GM21367 (cell line): ENCODE results near the gene TPP1.

ENCODE experiments used
- ATAC-seq: cut with Tn5 transposase; IDR thresholded peaks from one replicate; pipeline ENCODE4 v1.9.1; 2021; ENCODE audit not compliant: unreplicated experiment

The TPP1 gene

DNA sequence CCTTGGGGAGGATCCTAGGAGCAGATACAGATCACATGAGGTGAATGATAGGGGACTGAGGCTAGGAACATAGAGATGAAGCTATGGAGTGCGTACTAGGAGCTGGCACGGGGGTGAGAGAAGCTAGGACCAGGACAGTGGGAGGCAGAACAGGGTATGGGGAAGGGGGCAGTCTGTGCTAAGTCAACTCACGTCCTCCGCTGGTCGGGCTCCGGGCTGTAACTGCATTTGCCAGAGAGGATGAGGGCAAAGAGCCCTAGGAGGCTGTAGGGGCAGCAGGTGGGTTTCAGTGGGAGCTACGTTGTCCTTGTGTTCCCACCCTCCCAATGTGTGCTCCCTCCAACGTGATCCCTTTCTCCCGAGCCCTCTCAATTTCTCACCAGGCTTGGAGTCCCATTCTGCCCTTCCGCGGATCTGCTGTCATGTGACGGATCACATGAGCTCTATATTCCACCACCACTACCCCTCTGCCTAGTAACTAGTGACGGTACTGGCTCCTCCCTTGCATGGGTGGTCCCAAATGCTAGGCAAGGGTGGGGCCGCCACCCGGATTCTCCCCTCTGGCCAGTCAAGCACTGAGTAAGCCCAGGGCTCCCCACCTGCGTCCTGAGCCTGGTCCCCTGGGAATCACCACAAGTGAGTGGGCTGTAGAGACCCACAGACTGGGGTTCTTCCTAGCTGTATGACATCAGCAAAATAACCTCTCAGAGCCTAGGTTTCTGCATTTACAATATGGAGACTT lies at the start of gene TPP1:
TPP1 (minus strand) TSS at position 419 of the 742 bp plus-strand sequence; CDS start at position 397, 22 bp downstream.
- peak; percentile 99 for ATAC-seq

DNA sequence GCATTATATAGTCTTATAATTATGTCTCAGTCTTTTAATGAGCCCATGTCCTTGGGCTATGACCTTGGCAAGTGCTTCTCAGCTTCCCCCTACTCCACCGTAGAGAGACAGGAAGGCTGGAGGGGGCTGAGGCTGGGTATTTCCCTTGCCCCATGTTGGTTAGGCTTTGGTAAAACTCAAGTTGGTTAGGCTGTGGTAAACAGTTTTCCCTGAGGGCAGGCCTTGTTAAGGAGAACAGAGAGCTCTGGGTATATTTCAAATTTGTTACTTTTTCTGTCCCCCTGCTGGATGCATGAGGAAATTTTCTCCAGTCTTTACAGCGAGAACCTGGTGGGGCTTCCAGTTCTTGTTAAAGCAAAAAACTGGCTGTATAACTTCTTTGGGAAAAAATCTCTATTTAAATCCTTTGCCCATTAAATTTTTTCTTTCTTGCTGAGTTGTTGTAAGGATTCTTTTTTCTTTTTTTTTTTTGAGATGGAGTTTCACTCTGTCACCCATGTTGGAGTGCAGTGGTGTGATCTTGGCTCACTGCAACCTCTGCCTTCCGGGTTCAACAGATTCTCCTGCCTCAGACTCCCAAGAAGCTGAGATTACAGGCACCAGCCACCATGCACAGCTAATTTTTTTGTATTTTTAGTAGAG lies 48.6 kb upstream of the TPP1 start:
- ATAC-seq, result no peak

DNA sequence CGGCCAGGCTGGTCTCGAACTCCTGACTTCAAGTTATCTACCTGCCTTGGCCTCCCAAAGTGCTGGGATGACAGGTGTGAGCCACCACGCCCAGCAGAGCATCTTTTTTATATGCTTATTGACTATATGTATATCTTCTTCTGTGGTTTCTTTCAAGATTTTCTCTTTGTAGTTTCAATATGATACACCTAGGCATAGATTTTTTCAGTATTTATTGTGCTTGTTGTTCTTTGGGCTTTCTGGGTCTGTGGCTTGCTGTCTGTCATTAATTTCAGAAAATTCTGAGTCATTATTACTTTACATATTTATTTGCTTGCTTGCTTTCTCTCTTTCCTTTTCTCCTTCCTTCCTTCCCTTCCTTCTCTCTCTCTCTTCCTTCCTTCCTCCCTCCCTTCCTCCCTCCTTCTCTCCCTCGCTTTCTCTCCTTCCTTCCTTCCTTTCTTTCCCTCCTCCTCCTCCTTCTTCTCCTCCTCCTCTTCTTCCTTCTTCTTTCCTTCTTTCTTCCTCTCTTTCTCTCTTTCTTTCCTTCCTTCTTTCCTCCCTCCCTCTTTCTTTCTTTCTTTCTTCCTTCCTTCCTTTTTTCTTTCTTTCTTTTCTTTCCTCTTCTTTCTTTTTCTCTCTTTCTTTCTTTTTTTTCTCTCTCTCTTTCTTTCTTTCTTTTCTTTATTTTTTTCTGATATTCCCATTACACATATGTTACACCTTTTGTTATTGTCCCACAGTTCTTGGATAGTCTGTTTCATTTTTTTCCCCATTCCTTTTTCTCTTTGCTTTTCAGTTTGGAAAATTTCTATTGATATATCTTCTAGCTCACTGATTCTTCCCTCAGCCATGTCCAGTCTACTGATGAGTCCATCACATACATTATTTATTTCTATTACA lies 47.3 kb upstream of the TPP1 start:
- no peak for ATAC-seq

DNA sequence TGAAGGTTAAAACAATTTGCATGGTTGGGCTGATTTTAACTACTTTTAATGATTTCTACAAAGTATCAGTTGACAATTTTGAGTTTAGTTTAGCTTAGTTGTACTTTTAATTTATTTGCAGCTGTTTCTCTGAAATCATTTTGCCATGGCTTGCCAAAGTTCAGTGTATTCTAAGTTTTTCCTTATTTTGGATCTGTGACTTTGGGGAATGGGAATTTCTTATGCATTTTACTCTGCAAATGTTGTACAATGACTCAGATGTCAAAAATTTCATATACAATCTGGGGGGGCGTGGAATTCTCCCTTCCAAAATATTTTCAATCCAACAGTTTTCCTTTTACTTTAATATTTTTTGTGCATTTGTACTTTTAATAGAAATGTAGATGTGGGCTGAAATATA lies 45.3 kb upstream of the TPP1 start:
- ATAC-seq, result no peak

DNA sequence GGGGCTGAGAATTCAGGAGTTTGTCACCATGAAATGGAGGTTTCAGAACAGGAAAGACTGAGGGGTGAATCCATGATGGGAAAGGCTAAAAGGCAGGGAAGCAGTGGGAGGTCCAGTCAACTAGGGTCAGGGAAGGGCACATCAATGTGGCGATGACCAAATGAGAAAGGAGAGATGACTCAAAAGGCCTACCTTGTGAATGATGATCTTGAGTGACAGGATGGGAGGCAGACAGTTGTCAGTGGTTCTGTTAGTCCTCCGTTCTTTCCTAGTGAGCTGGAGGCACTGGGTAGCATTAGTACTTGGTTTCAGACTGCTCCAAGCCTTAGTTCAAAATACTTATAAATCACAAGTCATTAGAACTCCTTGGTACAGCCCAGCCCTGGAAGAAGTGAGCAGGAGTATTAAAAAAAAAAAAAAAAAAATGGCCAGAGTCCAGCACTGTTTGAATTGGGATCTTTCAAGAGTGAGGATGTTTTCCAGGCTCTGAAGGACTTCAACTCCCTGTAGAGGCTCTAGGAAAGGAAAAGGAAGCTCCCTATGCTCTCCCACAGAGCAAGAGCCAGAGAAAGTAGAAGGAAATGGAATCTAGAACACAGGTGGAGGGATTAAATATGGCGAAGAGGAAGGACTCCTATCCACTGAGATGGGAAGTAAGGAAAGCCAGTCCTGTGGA lies 44.7 kb upstream of the TPP1 start:
- ATAC-seq, result no peak

DNA sequence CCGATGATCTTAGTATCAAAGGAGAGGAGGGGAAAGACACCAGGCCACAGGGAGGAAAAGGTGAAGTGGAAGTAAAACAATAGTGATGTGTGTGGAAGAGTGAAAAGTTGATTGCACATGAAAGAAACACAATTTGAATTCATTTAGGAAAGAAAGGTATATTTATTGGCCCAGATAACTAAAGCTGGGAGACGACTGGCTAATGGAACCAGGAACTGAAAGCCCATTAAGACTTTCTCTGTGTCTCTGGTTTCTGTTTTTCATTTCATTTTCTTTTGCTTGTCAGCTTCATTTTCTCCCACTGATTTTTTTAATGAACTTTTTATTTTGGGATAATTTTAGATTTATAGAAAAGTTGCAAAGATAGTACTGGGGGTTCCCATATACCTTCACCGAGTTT lies 41.5 kb upstream of the TPP1 start:
- no peak for ATAC-seq

DNA sequence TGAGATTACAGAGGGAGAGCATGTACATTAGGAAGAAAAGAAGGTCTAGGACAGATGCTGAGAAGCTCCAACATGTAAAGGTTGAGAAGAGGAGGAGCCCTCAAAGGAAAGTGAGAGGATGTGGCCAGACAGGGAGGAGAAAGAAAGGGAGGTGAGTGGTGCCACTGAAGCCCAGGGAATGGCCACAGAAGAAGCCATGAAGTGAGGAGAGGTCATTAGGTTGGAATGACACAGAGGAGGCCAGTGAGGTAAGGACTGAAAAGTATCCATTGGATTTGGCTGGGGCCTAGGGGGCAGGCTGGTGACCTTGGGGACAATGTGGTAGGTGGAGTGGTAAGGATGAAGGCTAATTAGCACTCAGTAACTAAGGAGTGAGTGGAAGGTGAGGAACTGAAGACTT lies 39.4 kb upstream of the TPP1 start:
- no peak for ATAC-seq

DNA sequence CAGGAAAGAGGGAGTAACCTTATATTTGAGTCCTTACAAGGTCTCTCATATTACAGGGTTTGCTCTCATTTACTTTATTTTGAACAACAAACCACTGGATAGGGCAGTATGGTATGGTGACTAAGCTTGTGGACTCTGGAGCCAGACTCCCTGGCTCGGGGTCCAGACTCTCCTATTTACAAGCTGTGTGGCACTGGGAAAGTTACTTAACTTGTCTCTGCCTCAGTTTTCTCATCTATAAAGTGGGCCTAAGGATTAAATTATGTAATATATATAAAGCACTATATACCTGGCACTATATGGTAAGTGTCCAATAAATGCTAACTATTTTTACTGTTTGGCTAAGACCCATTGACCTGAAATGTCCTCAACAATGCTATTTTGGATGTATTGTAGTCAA lies 38.1 kb upstream of the TPP1 start:
- no peak for ATAC-seq

DNA sequence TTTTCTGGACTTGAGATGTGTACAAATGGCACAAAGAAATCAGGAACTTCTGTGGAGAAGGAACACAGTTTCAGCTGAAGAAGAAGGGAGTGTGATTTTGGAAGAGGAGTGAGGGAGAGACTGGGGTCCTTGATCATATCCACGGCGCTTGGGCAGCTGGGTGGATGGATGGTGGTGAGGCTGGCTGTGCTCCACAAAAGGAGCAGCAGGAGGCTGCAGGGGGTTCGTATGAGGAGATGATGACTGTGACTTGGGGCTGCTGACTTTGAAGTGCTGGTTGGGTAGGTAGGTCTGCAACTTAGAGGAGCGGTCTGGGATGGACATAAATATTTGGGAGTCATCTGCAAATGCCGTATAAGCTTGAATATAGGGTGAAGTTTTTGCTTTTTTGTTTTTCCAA lies 37.7 kb upstream of the TPP1 start:
- ATAC-seq, result no peak

DNA sequence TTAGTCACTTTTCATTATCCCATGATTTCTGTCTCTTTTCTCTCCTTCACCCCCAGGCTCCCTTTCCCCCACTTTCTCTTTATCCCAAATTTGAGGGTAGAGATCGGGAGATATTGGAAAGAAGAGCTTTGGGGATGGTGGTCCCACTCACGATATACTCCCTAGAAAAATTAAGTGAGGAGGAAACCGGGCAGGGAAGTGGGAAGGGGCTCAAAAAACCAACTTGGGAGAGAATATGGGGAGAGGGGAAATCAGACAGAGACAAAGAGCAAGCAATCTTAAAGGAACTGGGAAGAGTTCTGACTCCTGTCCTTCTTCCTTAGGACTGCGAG lies 37.3 kb upstream of the TPP1 start:
- ATAC-seq, result no peak

DNA sequence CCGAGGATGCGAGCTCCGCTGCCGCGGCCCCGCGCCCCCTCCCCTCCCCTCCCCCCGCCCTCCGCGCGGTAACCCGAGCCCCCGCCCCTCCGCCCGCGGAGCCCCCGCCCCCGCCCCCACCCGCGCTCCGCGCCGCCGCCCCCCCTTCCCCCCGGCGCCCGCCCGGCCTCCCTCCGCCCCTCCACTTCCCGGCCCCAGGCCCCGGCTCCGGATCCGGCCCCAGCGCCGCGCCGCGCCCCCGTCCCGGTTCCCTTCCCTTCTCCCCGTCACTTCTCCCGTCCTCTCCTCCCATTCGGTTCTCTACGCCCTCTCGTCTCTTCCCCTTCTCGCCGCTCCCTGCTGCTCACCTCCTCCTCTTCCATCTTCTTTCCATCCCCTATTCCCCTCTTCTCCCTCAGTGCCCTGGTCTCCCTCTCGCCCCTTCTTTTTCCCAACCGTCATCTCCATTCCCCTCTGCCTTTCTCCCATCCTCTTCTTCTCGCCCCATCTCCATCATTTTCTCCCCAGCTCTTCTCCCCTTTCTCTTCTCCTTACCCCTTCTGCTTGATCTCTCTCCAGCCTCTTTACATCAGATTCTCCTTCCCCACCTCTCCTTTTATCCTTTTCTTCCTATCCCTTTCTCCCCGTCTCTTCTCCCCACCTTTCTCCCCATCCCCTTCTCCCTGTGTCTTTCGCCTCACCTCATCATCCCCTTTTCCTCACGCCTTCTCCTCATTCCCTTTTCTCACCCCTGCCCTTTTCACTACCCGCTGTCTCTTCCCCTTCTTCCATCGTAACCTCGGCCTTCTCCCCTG lies 36.8 kb upstream of the TPP1 start, which contains the start of gene DCHS1:
DCHS1 (minus strand) TSS at position 20 of the 794 bp plus-strand sequence. CDS start 14,196 bp downstream, outside the sequence.
- ATAC-seq, result no peak

DNA sequence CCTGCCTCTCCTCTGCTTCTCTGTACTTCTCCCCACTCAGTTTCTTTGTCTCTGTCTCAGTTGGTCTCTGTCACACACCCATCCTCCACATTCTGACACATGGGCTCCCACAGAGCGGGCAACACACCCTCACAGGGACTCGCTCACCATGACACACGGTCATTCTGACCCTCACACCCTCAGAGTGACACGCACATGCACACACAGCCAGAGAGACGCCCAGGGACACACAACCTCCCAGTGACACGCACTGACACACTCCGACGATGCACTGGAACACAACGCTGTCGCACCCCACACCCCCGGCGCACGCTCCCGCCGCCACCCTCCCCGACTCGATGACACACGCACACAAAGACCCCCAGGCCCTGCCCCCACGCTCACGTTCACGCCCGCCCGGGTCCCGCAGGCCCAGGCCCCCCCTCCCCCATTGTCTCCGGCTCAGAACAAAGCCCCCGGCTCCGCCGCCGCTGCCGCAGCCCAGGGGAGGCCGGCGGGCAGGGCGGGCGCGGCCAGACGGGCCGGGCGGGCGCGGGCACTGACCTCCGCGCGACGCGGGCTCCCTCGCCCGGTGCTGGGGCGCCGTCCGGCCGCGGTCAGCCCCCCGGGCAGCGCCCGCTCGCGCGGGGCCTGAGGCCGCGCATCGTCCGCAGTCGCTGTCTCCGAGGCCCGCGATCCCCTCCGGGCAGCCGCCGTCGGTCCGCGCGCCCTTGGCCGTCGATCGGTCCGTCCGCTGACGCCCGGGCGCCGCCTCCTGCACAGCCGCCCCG lies 36.0 kb upstream of the TPP1 start:
- no peak for ATAC-seq

DNA sequence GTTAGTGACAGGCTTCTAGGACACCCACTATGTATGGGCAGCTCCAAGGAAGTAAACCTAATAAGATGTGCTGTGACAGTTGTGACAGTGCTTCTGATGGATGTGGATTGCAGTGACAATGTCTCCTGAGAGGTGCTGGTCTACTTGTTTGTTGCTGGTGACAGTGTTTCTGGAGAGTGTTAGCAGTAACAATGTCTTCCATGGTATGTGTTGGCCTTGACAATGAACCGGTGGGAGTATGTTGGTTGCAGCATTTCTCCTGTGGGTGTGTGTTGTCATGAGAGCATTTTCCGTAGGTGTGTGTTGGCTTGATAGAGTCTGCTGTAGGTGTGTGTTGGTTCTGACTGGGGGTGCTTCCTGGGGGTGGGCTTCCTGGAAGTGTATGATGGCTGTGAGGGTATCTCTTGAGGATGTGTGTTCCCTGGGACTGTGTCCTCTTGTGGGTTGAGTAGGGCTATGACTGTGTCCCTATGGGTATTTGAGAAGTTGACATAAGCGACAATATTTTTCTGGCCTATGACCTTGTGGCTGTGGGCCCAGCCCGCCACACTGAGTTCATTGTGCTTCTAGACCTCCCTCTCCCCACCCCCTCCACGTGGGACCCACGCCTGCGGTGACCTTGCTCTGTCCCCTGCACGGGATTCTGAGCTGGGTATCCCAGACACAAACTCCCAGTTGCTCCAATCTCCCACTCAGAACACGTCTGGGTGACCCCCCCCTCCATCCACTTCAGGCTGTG lies 35.2 kb upstream of the TPP1 start:
- ATAC-seq, result no peak

DNA sequence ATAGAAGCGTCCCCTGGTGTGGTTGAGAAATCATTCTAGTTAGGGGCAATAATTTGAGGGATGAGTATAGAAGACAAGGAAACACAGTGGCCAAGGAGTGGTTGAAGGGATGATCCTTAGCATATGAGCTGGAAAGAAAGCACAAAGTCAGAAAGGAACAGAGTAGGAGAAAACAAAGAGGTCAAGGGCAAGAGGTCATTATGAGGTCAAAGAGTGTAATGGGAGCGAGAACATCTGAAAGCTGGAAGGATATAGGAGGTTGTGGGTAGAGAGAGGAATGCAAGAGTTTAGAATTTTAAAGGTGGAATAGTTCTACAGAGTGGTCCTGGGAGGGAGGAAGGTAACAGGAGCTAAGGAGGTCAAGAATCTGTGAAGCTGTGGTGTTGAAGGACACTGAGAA lies 34.4 kb upstream of the TPP1 start:
- no peak for ATAC-seq

DNA sequence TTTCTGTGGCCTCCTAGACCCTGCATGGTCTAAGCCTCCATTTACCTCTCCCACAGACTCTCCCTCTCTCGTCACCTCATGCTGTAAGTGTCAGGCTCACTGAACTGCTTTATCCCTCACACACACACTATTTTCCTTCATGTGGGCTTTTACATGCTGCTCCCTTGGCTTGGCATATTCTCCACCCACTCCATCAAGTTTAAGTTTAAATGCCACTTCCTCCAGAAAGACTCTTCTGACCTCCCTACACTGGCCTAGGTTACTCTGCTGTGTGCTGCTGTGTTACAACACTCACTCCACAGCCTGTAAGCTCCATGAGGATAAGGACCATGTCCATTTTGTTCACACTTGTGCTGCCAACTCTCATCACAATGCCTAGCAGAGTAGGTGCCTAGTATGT lies 33.9 kb upstream of the TPP1 start:
- ATAC-seq, result no peak

DNA sequence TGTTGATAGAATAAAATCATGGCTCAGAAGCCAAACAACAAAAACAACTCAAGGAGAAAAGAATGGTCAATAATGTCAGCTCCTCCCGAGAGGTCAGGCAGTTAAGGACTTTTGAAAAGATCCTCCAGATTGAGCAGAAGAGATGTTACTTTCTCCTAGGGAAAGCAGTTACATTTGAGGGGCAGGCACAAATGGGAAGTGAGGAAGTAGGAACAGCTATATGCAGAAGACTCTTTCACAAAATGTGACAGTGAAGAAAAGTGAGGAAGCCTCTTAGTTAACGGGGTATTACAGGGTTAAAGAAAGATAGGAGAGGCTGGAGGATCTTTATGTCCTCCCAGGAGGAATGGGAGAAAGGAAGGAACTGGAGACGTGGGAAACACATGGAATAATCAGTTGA lies 33.0 kb upstream of the TPP1 start:
- no peak for ATAC-seq

DNA sequence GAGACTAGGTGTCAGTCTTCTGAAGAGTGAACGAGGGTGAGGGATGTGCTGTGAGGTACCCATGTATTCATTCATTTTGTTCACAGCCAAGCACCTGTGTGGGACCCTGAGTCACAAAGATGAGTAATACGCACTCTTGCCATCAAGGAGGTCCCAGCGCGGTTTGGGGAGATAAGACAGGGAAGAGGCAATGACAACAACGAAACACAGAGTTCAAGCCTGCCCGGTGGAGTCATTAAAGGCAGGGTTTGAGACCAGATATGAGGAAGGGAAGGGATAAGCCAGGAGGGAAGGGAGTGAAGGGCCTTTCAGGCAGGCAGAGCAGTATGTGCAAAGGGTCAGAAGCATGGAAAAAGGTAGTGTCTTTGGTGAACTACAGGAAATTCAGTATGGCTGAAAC lies 31.8 kb upstream of the TPP1 start:
- ATAC-seq, result no peak

DNA sequence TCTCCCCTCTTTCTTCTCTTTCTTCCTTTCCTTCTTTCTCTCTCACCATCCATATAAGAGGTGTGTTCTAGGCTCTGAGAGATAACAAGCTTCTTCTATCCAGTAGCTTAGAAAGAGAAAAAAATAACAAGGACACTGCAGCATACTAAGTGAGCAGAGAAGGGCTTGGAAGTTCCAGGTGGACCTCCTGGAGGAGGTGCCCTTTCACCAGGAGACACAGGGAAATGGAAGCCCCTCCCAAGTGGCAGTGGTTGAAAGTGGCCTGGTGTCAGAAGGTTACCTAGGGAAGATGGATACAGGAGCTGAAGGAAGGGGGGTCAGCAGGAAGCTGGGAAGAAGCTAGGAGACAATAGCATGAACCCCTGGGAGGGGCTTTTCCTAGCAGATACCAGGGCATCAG lies 30.9 kb upstream of the TPP1 start:
- no peak for ATAC-seq

DNA sequence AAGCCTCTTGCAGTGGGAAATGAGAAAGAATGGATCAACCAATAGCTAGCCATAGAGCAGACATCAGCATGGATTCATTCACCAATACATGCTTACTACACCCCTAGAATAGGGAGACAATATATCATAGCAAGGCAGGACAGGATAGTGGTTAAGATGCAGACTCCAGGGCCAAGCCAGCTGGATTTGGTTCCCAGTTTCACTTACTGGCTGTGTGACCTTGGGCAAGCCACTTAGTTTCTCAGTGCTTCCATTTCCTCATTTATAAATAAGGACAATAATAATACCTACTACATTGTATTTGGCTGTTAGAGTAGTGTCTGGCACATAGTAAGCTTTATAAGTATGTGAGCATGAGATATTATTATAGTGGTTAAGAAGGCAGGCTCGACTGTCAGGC lies 29.3 kb upstream of the TPP1 start:
- no peak for ATAC-seq
